K562 (cell line): ENCODE data around the gene GRIK3.

Experiments used
- CHCHD3 ChIP-seq: fragments of 250-450 bp; sonication (Bioruptor Pico); IDR thresholded peaks from 2 replicates; pipeline ENCODE4 v2.1.2; 2022; ENCODE audit warnings: mild to moderate bottlenecking
- NFIC ChIP-seq: fragments of 450-650 bp; IDR thresholded peaks from 2 replicates; pipeline ENCODE4 v1.6.1; 2017; ENCODE audit warnings: mild to moderate bottlenecking, inconsistent platforms

DNA sequence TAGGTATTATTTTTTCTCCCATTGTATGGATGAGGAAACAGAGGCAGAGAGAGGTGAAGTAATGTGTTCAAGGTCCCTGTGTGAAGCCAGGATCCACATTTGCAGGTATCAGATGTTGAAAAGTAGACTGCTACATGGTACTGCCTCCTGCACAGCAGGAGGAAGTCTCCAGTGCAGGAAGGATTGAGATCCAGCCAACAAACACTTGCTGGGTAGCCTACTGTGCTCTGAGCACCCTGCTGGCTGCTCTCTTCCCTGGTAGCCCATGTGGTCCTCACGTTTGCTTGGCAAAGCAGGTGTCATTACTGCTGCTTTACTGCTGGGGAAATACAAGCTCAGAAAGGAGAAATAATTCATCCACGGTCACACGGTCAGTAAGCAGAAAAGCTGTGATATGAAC lies 21.3 kb upstream of the GRIK3 start:
- no peak for TF ChIP-seq NFIC
- no peak for TF ChIP-seq CHCHD3
